Measurements from ENCODE around the gene BPIFB2. TPM values are rescaled to one million over a fixed set of nuclear protein-coding genes. Genes with fewer than 3 reads are reported as not detected.

BPIFB2 gene
- total RNA-seq, 1 donor from 2014 or later = not detected

DNA sequence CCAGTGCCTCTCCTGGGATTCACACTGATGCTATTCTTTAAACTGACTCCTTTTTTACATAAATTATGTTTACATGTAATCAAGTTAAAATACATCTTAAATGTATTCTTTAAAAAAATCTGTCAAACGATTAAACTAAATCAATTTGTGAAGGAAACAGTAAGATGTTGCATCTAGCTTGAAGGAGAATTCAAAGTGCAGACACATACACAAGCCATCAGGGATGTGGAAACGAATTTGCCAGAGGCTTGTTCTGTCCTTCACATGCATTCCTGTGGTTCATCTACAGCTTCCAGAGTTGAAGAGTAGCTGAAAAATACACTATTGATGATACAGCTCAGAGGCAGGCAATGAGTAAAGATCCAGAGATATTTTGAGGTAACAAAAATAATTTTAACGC, 38.9 kb downstream of the BPIFB2 start:
- intact Hi-C loops (cut with DNase I) = no loop called here
- DNase-seq (ENCODE audit: missing footprints) = no peak
- ATAC-seq = no peak

DNA sequence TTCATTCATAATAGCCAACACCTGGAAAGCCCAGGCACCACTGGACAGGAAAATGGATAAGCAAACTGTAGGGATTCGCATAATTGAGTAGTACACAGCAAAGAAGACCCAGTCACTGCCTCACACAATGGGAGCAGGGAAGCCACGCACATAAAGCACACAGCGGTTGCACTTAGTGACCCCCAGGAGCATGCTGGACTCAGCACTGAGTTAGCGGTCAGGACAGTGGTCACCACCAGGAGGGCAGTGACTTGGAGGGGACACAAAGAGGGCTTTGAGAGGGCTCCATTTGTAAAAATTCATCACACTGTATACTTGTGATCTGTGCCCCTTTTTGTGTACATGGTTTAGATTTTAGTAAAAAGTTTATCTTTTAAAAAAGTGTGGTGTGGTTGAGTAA, 43.8 kb downstream of the BPIFB2 start:
- no peak for DNase-seq (ENCODE audit: missing footprints)
- intact Hi-C loops (cut with DNase I) = no loop called here
- ATAC-seq = no peak

DNA sequence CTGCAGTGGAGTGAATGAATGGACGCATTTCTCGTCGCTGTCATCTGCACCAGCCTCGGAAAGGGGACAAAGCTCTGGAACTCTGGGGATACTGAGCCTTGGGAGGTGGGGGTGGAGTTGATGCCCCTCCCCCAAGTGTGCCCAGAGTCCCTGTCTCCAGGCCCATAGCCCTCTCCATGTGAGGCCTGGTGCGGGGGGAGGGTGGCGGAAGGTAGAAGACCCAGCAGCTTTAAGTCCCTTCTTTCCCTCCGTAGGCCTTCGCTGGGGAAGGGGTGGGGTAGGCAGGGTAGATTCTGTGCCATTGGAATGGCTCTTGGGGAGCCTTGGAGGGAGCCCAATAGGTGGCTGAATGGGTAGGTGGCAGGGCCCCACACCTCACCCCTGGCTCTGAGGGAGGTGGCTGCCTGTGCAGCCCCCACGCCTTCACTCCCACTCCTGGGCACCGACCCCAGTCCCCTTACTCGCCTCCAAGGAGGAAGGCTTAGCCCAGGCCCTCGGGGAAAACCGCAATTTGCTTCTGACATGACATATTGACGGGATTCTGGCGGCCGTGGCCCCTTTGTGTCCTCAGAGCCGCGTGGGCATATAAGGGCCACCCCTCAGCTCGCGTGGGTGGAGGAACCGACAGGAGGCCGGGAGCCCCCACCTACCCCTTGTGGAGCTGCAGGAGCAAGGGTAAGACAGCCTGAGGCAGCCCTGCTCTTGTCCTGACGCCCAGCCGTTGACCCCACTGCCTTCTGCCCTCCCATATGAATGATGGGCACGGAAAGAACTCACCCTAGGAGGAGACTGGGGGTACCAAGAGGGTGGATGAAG, 46.0 kb downstream of the BPIFB2 start, which contains the start of gene BPIFB3:
Gene BPIFB3 (plus strand): TSS at position 613 of the 816 bp plus-strand sequence. CDS start 1,533 bp downstream, outside the sequence.
- intact Hi-C loops (cut with DNase I) = no loop called here
- DNase-seq (ENCODE audit: missing footprints) (no peak), ATAC-seq (no peak)

DNA sequence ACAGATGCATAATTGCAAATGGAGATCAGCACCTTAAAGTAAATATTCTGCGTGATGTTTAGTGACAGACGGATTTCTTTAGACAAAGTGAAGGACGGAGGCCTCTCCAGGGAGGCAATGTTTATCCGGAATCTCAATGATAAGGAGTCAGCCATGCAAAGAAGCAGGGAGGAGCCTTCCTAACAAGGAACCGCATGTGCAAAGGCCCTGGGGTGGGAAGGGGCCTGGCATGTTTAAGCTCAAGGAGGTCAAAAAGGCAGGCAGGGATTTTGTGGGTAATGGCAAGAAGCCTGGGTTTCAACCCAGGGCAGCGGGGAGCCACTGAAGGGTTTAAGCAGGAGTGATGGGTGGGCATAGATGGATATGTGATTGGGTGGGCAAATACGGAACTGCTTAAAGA, 46.9 kb downstream of the BPIFB2 start:
- DNase-seq (ENCODE audit: missing footprints) (no peak), ATAC-seq (no peak)
- intact Hi-C loops (cut with DNase I) = no loop called here

DNA sequence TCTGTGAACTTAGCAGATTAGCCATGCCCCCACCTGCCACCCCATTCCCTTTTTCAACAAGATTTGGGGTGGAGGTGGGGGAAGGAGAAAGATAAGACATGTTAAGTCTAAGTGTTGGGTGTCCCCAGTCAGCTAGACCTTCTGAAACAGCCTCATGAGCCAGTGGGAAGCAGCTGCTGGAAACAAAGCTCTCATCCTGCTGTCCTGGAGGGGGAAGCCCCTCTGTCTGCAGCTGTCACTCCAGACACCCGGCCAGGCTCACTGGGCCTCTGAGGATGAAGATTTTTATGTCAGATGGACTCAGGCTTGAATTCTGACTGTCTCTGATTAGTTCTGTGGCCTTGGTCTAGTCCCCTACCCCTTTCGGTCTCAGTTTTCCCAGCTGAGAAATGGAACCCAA, 47.3 kb downstream of the BPIFB2 start:
- DNase-seq (ENCODE audit: missing footprints) = no peak
- no peak for ATAC-seq
- intact Hi-C loops (cut with DNase I) = no loop called here

DNA sequence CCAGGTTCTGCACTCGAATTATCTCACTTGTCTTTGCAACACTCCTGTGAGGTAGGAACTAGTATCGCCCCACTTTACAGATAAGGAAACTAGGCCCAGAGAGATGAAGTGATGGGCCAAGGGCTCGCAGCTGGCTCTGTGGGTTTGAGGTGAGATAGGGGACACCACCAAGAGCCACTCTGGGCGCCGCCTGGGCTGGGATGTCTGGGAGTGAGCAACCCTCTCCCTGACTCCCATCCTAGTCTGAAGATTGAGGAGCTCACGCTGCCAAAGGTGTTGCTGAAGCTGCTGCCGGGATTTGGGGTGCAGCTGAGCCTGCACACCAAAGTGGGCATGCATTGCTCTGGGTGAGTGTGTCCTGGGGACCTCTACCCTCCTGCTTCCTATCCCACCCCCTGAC, 51.6 kb downstream of the BPIFB2 start:
- ATAC-seq (no peak), DNase-seq (ENCODE audit: missing footprints) (no peak)
- intact Hi-C loops (cut with DNase I) = no loop called here

DNA sequence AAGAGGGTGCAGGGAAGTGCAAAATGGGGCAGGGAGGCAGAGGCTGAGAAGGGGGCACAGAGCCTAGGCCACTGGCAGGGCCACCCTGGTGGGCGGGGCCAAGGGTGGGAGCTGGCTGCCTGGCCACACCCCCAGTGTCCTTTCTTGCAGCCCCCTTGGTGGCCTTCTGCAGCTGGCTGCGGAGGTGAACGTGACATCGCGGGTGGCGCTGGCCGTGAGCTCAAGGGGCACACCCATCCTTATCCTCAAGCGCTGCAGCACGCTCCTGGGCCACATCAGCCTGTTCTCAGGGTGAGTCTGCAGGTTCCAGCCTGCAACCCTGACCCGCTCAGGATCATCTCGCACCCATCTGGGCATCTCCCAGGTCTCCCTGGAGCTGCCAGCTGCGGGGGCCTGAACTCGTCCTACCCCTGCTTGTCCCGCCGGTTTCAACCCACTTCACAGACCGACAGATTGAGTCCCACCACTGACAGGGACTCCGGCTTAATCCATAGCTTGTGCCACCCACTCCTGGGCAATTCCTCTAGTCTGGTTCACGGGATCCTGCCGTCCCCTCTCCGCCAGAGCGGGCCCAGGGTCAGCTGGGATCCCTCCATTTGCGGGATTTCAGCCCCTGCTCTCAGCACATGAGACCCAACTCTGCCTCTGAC, 52.4 kb downstream of the BPIFB2 start:
- ATAC-seq = no peak

DNA sequence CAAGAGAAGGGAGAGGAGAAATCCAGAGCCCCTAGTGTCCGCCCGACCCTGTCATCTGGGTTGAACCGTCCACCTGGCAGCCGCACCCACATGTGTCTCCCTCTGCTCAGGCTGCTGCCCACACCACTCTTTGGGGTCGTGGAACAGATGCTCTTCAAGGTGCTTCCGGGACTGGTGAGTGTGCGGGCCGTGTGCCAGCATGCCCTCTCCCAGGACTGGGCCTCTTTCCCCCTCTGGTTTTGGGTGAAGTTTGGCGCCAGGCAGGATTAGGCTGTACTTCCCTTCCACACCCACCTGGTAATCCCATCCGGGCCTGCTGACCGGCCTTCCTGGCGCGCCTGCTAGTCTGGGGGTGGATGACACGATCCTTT, 54.1 kb downstream of the BPIFB2 start:
- DNase-seq (ENCODE audit: missing footprints) = no peak
- intact Hi-C loops (cut with DNase I) = no loop called here
- no peak for ATAC-seq

More for the DNA sequence above, 52.4 kb downstream of the BPIFB2 start:
- intact Hi-C loops (cut with DNase I) = no loop called here
- no peak for DNase-seq (ENCODE audit: missing footprints)

DNA sequence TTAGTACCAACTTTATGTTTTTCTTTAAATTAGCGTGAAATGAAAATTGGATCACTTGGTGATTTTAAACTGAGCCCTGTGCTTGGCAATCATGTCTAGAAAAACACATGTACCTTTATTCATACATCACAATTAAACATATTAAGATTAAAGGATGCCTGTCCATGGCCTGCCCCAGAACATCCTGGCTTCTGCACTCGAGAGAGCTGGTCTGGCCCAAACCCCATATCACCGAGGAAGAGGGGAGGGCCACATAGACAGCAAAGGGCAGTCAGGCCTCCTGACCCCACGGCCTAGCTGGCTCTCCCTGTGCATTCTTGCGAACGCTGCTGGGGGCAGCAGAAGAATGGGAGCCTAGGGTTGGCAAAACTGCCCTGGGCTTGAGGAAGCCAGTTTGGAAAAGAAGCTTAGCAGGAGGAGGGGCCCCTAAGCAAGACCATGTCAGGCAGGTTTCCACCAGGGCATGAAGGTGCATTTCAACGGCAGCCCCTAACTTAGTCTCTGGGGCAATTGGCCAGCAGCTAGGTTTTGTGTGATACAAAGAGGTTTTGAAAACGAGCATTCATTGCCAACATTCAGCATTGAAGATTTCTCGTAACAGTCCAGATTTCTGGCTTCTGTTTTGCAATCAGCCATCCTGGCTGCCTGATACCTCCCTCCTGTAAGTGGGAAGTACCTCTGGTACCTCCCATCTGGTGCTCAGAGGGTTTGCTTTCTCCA, 54.8 kb downstream of the BPIFB2 start:
- intact Hi-C loops (cut with DNase I) = no loop called here
- DNase-seq (ENCODE audit: missing footprints) (no peak), ATAC-seq (no peak)

DNA sequence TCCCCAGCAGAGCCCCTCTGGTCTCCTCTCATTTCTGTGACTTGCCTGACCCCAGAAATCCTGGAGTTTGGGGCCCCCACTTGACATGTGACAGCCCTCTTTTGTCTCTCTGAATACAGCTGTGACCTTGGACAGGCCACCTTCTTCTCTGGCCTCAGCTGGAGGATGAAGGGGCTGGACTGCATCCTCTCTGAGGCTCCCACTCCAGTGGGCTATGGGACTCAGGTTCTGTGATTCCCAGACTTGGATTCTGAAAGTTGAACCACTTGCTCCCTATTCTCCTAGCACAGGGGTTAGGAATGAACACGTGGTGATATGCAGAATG, 55.3 kb downstream of the BPIFB2 start:
- DNase-seq (ENCODE audit: missing footprints) = no peak
- intact Hi-C loops (cut with DNase I) = no loop called here
- ATAC-seq = no peak

DNA sequence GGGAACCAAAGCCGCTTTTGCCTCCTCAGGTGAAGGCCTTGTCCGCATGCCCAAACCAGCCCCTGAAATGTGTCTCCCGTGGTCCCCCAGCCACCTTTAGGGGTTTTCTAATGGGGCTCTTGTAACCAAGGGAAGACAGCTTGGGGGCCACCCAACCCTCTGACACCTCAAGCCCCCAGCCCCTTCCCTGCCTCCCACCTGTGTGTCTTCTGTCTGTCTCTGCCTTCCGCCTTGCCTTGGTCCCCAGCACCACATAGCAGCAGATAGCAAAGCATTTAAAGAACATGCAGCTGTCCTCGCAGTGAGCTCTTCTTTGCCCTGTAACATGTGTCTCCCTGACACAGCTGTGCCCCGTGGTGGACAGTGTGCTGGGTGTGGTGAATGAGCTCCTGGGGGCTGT, 55.8 kb downstream of the BPIFB2 start:
- DNase-seq (ENCODE audit: missing footprints) (no peak), ATAC-seq (no peak)
- intact Hi-C loops (cut with DNase I) = no loop called here

DNA sequence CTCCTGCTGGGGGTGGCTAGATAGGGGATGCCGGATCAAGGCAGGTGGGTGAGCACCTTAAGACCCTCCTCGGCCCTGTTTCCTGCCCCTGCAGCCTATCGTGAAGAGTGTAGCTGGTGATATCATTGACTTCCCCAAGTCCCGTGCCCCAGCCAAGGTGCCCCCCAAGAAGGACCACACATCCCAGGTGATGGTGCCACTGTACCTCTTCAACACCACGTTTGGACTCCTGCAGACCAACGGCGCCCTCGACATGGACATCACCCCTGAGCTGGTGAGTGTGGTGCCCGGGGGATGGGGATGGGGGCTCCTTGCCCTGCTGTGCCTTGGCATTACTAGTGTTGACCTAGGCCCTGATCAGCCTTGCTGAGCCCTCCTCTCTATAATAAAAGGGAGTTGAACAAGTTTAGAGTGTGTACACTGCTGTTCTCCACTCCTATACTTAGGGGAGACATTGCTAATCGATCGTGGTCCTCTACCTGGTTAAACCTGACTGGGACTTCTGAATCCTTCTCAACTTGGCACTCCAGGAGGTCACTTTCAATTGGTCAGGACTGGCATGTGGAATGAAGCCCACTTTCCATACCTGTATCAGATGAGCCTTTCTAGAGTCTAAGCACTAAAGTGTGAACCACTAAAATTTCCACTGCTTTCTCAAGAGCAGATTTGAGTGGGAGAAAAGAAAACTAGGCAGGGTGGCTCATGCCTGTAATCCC, 57.2 kb downstream of the BPIFB2 start:
- no peak for DNase-seq (ENCODE audit: missing footprints)
- ATAC-seq = no peak
- intact Hi-C loops (cut with DNase I) = no loop called here

DNA sequence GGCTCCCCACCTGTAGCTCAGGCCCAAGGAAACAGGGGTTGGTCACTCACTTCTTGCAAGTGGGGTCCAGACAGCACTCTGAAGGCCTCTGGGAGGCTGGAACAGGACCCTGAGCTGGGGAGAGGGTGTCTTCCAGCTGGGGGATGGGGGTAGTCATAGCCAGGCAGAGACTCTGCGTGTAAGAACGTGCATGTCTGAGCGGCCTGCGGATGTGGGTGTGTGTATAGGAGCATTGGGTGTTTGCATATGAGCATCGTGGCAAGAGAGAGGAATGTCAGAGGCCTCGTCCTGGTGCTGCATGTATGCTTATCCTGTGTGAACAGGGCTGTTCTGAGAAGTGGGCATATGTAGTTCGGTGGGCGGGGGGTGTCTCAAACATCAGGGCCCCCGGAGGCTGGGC, 58.3 kb downstream of the BPIFB2 start:
- no peak for ATAC-seq
- DNase-seq (ENCODE audit: missing footprints) = no peak
- intact Hi-C loops (cut with DNase I) = no loop called here

DNA sequence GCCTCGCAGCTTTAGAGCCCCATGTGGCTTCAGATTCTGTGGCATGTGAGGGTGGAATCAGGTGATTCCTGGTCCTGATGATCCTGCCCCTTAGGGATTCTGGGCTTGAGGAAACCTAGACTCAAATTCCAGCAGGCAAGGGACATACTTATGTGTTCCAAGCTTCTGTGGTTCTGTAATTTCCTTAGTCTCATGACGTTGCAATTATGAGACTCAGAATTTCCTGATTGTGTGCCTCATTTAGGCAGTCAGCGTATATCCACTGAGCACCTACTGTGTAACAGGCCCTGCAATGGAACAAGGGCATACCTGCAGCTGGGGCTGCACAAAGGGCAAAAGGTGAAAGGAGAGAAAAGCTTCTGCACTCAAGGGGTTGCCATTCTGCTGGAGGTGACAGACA, 60.3 kb downstream of the BPIFB2 start:
- intact Hi-C loops (cut with DNase I) = no loop called here
- no peak for DNase-seq (ENCODE audit: missing footprints)
- ATAC-seq = no peak

DNA sequence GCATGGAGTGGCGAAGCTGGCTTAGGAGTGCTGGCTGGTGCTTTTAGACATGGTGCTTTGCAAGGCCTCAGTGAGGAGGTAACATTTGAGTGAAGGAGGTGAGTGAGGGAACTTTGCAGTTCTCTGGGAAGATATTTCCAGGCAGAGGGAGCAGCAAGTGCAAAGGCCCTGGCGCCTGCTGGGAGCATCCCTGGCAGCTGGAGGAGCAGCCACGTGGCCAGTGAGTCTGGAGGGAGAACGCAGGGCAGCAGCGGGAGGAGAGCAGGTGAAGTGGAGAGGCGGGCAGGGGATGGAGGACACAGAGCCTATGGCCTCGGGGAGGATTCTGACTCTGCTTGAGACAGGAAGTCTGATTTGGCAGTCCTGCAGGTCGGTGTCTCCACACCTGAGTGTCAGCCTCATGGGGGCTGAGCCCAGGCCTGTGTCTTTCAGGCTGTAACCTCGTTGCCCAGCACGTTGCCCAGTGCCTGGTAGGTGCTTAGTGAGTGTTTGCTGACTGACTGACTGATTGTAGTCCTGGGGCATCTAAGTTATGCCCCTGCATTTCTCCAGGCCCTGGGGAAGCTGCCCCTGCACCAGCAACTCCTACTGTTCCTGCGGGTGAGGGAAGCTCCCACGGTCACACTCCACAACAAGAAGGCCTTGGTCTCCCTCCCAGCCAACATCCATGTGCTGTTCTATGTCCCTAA, 60.9 kb downstream of the BPIFB2 start:
- DNase-seq (ENCODE audit: missing footprints) = no peak
- intact Hi-C loops (cut with DNase I) = no loop called here
- ATAC-seq = no peak

DNA sequence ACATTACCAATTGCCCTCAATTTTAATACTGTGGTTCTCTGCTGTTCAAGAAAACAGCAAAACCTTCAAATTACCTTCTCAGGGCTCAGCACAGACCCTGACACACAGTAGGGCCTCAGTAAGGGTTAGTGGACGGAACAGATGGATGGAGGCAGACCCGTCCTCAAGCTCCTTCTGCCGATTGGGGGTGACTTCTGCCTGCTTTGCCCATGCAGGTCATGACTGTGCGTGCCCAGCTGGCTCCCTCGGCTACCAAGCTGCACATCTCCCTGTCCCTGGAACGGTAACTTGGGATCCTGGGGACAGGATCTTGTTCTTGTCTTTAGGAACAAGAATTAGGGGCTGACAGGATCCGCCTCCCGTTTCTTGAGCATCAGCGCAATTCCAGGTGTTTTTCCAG, 62.2 kb downstream of the BPIFB2 start:
- ATAC-seq (no peak), DNase-seq (ENCODE audit: missing footprints) (no peak)
- intact Hi-C loops (cut with DNase I) = no loop called here

DNA sequence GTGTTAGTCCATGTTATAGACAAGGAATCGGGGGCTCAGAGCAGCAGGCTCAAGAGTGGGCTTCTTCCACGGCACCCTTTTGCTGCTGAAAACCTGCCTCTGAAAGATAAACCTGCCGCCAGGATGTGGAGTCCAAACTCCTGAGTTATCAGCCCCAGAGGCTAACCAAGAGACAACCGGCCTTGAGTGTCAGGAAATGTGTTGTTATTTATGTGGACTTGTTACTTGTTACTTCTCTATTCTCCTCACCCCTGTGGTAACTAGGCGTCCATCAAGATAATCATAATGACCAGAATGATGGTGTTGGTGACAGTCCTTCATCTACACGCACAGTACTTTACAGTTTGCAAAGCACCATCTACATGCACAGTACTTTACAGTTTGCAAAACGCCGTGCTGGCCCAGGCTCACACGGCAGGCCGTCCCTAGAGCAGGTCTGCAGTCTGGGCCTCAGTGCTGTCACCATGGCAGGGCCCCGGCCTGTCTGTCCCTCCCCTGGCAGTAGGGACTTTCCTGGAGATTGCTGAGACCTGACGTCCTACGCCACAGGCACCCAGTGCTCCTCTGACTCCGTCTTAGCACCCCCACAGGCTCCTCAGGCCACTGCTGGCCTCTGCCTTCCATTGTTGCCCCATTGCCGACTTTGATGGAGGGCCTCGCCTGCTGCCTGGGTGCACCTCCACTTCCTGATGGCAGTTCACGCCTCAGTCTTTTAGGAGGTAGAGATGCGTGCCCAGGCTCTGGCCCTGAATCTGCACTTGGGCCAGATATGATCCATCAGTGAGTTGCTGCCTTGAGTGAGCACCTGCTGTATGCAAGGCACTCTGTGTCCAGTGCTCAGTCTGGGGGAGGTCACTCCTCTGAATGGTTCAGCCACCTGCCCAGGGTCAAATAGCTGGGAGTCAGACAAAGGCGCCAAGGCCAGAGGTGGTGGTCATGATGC, 62.9 kb downstream of the BPIFB2 start:
- intact Hi-C loops (cut with DNase I) = no loop called here
- DNase-seq (ENCODE audit: missing footprints) (no peak), ATAC-seq (no peak)

DNA sequence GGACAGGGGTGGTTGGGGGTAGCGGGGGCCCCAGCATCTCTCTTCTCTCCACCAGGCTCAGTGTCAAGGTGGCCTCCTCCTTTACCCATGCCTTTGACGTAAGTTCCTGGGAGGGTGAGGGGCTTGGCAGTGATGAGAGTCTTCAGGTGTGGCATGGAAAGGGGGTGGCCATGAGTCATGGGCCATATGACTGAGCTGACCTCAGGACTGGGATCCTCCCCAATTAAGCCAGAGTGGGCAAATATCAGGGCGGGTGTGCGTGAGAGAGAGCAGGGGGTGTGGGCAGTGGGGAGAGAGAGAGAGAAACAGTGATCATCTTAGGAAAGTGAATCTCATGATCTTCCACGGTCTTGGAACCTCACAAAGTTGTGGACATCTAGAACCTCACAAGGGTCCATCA, 63.7 kb downstream of the BPIFB2 start:
- ATAC-seq = no peak
- intact Hi-C loops (cut with DNase I) = no loop called here
- DNase-seq (ENCODE audit: missing footprints) = no peak
